GM18499 (cell line): Measurements from ENCODE around the gene HIF1A.

Experiments
- ATAC-seq: cut with Tn5 transposase; IDR thresholded peaks from one replicate; pipeline ENCODE4 v1.9.1; 2021; ENCODE audit warnings: moderate number of reproducible peaks; ENCODE audit not compliant: insufficient read depth, unreplicated experiment

Gene HIF1A

DNA sequence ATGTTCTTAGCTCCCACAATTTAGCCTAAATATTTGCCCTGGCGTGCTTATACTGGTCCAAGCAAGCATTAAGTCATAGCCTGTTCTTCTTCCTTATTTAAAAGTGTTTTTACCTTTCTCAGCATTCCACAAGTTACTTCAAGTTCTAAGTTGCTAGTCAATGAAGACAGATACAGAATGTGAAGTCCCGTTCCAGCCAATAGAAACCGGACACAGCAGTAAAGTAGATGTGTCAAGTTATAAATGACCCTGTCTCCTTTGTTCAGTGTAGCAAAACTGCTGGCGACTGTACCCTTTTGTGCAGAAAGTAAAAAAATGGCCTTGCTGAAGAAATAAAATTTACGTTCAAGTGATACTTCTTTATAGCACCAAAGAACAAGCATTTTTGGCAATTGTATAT is 70.8 kb downstream of the HIF1A start:
- no peak for ATAC-seq

DNA sequence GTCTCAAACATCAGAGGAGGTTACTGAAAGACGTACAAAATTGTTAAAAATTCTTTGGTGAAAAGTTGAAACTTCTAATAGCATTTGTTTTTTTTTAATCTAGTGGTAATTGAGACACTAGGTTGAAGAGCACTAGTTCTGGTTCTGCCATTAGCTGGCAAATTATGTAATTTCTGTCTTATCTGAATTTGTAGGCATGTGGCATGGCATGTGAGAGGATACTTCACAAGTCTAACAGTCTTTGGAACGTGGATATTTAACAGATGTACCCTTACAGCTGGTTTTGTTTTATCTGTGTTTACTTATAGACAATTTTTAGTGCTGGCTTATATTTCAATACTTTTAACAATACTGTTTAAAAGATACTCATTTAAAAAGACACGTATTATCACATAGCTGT is 72.9 kb downstream of the HIF1A start:
- no peak for ATAC-seq

DNA sequence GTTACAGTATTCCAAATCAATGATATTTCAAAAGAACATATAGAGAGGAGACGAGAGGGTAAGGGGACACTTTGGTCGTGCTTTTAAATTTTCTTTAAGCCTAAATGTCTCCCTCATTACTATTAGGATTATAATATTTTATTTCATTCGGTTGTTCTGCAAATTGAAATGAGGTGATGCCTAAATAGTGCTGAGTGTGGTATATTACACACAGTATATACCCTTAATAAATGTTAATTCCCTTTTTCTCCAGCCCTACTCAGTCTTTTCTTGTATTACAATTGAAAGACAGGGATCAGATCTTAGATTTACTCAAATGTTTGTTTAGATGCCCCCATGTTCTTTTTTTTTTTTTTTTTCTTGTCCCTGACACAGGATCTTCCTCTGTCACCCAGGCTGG is 74.6 kb downstream of the HIF1A start:
- no peak for ATAC-seq

DNA sequence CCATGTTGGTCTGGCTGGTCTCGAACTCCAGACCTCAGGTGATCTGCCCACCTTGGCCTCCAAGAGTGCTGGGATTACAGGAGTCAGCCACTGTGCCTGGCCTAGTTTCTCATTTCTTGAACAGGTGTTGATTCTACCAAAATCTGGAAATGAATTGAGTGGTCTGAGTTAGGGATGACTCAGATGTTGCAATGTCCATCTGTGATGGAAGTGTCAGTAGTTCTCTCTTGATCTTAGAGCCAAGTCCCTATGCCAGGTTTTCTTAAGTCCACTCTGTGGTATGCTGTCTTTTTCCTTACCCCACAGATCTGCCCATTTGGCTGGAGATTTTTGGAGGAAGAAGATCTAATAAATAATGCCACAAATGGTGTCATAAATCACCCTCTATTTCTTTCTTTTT is 79.5 kb downstream of the HIF1A start:
- ATAC-seq = no peak

DNA sequence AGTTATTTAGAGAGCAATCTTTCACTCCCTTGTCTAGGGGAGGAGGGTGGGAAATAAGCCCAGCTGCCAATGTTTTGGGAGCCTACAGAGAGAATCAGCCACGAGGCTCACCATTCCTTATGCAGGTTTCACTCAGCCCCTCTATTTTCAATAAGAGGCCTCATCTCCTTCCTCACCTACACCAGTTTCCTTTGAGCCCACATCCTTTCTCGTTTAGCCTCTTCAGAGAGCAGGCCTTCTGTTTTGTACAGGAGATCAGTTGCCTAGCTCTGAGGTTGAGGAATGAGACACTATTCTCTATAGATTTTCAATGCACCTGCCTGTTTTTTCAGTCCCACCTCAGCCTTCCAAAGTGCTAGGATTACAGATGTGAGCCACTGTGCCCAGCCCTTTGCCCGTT is 84.8 kb downstream of the HIF1A start:
- no peak for ATAC-seq

DNA sequence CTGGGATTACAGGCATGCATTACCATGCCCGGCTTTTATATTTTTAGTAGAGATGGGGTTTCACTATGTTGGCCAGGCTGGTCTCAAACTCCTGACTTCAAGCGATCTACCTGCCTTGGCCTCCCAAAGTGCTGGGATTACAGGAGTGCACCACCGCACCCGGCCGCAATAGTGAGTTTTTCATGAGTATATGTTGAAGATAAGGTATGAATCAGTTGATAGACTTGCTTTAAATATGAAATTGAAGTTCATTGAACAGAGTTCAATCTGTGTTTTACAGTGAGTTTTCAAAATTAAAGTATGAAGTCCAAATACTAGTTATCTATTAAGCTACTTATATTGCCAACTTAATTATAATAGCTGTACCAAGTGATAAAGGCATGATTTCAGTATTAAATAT is 102.0 kb downstream of the HIF1A start:
- no peak for ATAC-seq
